ENCODE data around the gene SNX1. TPM values are rescaled to one million over a fixed set of nuclear protein-coding genes. Genes with fewer than 3 reads are reported as not detected.

Gene SNX1
- total RNA-seq, 3 donors from 2014 or later (not counting 1 experiment from before 2014, with no cell fraction given) = 110 to 141 (median 111) TPM

GRCh38 chr15:64151727-64152506, 56.1 kb downstream of the SNX1 start, which contains the start of gene SNX22:
Gene SNX22, plus strand, starts transcription at chr15:64151731. Its CDS starts 45 bp downstream, at chr15:64151776.
- Histone ChIP-seq H3K4me1 (ENCODE audit: control insufficient read depth, insufficient read depth, low read length) (peaks cover 35% of the 10 kb centered on the region), H3K4me3 (ENCODE audit: low read length) (peak within 1 kb of the TSS; percentile 41), H3K27ac (ENCODE audit: low read length) (no peak within 1 kb of the TSS), H3K27me3 (ENCODE audit: control insufficient read depth, insufficient read depth, low read length) (peaks cover 12% of the 10 kb centered on the region), H3K9me3 (ENCODE audit: control insufficient read depth, insufficient read depth, low read length) (no peaks in the 10 kb centered on the region), H3K36me3 (ENCODE audit: control insufficient read depth, insufficient read depth, low read length) (peaks cover 25% of the 10 kb centered on the region)
- WGBS (ENCODE audit: insufficient coverage) = under 1% methylated on average over 83 of the region's 83 CpGs
- Mint-ChIP-seq H3K27me3 (ENCODE audit: low read depth in 2 of 2) (peaks cover 6 to 7% of the 10 kb centered on the region in 2 donors), H3K27ac (no peak within 1 kb of the TSS), H3K4me3 (peak within 1 kb of the TSS; percentile 74), H3K4me1 (peaks cover 8 to 26% of the 10 kb centered on the region in 2 donors), H3K36me3 (no peaks in the 10 kb centered on the region), H3K9me3 (no peaks in the 10 kb centered on the region)
- DNase-seq (peak in 1 of 2 donors; percentile 62), ATAC-seq (peak in 2 of 3 donors; percentile 9 to 11)
- intact Hi-C loops (cut with micrococcal nuclease) = loop anchor here (5.0 kb wide), 1 partner anchor 55 kb away; the partner anchor contains the start of gene SNX1
- TF ChIP-seq, protein P1, sequence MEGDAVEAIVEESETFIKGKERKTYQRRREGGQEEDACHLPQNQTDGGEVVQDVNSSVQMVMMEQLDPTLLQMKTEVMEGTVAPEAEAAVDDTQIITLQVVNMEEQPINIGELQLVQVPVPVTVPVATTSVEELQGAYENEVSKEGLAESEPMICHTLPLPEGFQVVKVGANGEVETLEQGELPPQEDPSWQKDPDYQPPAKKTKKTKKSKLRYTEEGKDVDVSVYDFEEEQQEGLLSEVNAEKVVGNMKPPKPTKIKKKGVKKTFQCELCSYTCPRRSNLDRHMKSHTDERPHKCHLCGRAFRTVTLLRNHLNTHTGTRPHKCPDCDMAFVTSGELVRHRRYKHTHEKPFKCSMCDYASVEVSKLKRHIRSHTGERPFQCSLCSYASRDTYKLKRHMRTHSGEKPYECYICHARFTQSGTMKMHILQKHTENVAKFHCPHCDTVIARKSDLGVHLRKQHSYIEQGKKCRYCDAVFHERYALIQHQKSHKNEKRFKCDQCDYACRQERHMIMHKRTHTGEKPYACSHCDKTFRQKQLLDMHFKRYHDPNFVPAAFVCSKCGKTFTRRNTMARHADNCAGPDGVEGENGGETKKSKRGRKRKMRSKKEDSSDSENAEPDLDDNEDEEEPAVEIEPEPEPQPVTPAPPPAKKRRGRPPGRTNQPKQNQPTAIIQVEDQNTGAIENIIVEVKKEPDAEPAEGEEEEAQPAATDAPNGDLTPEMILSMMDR (IDR thresholded peaks at IDR 0.05) = no peak

GRCh38 chr15:64152507-64153387, 57.0 kb downstream of the SNX1 start:
- peaks cover 35% of the 10 kb centered on the region for H3K4me1 ChIP-seq (ENCODE audit: control insufficient read depth, insufficient read depth, low read length)
- H3K27ac ChIP-seq (ENCODE audit: low read length) = peak overlapping the region; percentile 4
- H3K27ac Mint-ChIP-seq = peak overlapping the region in 1 of 2 donors; percentile 72
- no peaks in the 10 kb centered on the region for H3K9me3 ChIP-seq (ENCODE audit: control insufficient read depth, insufficient read depth, low read length)
- ATAC-seq (peak in 1 of 3 donors; percentile 1), DNase-seq (peak in 1 of 2 donors; percentile 39)
- peaks cover 6 to 7% of the 10 kb centered on the region in 2 donors for H3K27me3 Mint-ChIP-seq (ENCODE audit: low read depth in 2 of 2)
- H3K36me3 Mint-ChIP-seq = peaks cover 2% of the 10 kb centered on the region
- peak overlapping the region; percentile 19 for H3K4me3 ChIP-seq (ENCODE audit: low read length)
- peak overlapping the region; percentile 52 for H3K4me3 Mint-ChIP-seq
- H3K36me3 ChIP-seq (ENCODE audit: control insufficient read depth, insufficient read depth, low read length) = peaks cover 33% of the 10 kb centered on the region
- H3K27me3 ChIP-seq (ENCODE audit: control insufficient read depth, insufficient read depth, low read length) = peaks cover 12% of the 10 kb centered on the region
- TF ChIP-seq, protein P1 (IDR thresholded peaks at IDR 0.05) = no peak
- intact Hi-C loops (cut with micrococcal nuclease) = loop anchor here (5.0 kb wide), 1 partner anchor 55 kb away; the partner anchor contains the start of gene SNX1
- H3K4me1 Mint-ChIP-seq = peaks cover 12 to 34% of the 10 kb centered on the region in 2 donors
- H3K9me3 Mint-ChIP-seq = no peaks in the 10 kb centered on the region
- 24% methylated on average over 26 of the region's 27 CpGs for WGBS (ENCODE audit: insufficient coverage)

DNA sequence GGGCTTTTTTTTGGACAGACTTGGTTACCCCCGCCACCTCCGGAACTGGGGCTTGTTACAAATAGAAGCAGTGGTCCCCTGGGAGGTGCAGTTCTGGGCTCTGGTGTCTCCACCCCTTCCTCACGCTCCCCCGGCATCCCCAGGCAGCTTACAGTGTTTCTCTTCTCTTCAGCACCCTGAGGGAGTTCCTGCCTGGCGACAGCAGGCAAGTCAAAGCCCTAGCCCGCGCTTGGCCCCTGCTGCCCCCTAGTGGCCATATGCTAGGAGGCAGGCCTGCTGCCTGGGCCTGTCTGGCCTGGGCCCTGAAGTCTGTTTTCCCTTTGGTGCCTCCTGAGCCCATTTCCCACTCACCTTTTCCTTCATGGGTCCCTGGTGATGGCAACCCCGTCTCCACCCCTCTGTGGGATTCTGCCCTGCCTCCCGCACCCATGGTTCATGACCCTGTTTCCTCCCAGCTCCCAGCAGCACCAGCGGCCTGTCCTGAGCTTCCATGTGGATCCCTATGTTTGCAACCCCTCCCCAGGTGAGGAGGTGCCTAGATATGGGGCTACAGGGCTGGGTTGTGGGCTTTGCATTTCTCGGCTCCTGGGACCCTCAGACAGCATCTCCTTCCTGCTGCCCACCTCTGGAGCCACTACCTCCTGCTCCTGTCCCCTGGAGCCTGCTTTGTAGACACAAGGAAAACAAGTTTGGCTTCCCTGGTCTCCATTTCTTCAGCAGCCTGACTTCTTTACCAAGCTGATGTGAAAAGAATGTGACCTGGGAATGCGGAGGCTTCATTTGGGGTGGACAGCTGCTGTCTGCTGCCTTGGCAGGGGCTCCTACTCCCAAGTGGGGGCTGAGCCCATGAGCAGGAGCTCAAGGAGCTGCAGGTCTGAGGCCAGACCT, 57.9 kb downstream of the SNX1 start:
- DNase-seq (peak; percentile 89 to 92), ATAC-seq (peak; percentile 90 to 96 (median 96))
- TF ChIP-seq, protein P1 (IDR thresholded peaks at IDR 0.05) = peak; percentile 89
- intact Hi-C loops (cut with micrococcal nuclease) = loop anchor here (5.0 kb wide), 1 partner anchor 56 kb away; the partner anchor contains the start of gene SNX1
- Histone ChIP-seq H3K36me3 (ENCODE audit: control insufficient read depth, insufficient read depth, low read length) (peaks cover 43% of the 10 kb centered on the region), H3K27ac (ENCODE audit: low read length) (peak overlapping the region; percentile 25), H3K27me3 (ENCODE audit: control insufficient read depth, insufficient read depth, low read length) (peaks cover 12% of the 10 kb centered on the region), H3K4me1 (ENCODE audit: control insufficient read depth, insufficient read depth, low read length) (peaks cover 38% of the 10 kb centered on the region), H3K4me3 (ENCODE audit: low read length) (peak overlapping the region; percentile 19), H3K9me3 (ENCODE audit: control insufficient read depth, insufficient read depth, low read length) (no peaks in the 10 kb centered on the region)
- H3K4me1 Mint-ChIP-seq = peaks cover 22 to 43% of the 10 kb centered on the region in 2 donors
- 33% methylated on average over 12 of the region's 12 CpGs for WGBS (ENCODE audit: insufficient coverage)
- H3K27ac Mint-ChIP-seq = peak overlapping the region in 1 of 2 donors; percentile 72
- peaks cover 6 to 7% of the 10 kb centered on the region in 2 donors for H3K27me3 Mint-ChIP-seq (ENCODE audit: low read depth in 2 of 2)
- H3K36me3 Mint-ChIP-seq = peaks cover 12% of the 10 kb centered on the region
- H3K4me3 Mint-ChIP-seq = peak overlapping the region; percentile 87
- H3K9me3 Mint-ChIP-seq = no peaks in the 10 kb centered on the region

Measured in natural killer cell (primary cell).